Measurements from ENCODE around the gene TTC34. TPM values are rescaled to one million over a fixed set of nuclear protein-coding genes. Genes with fewer than 3 reads are reported as not detected.
"Not testable (repeated sequence)": the region's sequence is repeated elsewhere in the genome, so short reads cannot be mapped to it uniquely, and the experiment has no call there.

TTC34 gene
- total RNA-seq, 6 experiments from 2014 or later = 0.06 to 0.23 (median 0.18) TPM; not detected in 1

- DNase-seq (peak in 1 of 3 donors; percentile 31), ATAC-seq (peak in 1 of 4 donors; percentile 10)
- Histone ChIP-seq H3K27me3 (no peaks in the 10 kb centered on the region), H3K36me3 (no peaks in the 10 kb centered on the region), H3K4me3 (no peak overlapping the region), H3K9me3 (peaks cover 0 to 8% (median 0%) of the 10 kb centered on the region in 4 donors), H3K27ac (no peak overlapping the region), H3K4me1 (no peaks in the 10 kb centered on the region)
- intact Hi-C loops (cut with DNase I) = no loop called here
- TF ChIP-seq CTCF (IDR thresholded peaks at IDR 0.05) (no peak), POLR2A (IDR thresholded peaks at IDR 0.05) (no peak)
- WGBS (ENCODE audit: insufficient coverage, low coverage, low lambda C conversion rate, missing lambda C conversion rate) = no CpG with 5 or more reads among the region's 12 CpGs
Observed at GRCh38 chr1:2777424-2778219, 23.9 kb downstream of the TTC34 start.

DNA sequence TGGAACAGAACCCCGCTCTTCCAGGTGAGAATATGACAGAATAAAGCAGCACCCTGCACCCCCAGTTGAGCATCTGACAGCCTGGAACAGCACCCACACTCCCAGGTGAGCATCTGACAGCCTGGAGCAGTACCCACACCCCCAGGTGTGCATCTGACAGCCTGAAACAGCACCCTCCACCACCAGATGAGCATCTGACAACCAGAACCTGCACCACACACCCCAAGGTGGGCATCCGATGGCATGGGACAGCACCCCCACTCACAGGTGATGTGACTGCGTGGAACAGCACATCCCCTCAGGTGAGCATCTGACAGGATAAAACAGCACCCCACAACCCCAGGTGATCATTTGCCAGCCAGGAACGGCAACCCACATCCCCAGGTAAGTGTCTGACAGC, 26.2 kb downstream of the TTC34 start:
- intact Hi-C loops (cut with DNase I); H3K27me3 ChIP-seq; H3K4me1 ChIP-seq; H3K36me3 ChIP-seq; ATAC-seq; H3K9me3 ChIP-seq; H3K27ac ChIP-seq; H3K4me3 ChIP-seq: not testable (repeated sequence)
- WGBS (ENCODE audit: insufficient coverage, low coverage, low lambda C conversion rate, missing lambda C conversion rate) = 40% methylated on average over 1 of the region's 4 CpGs
- peak in 1 of 3 donors; percentile 34 for DNase-seq

DNA sequence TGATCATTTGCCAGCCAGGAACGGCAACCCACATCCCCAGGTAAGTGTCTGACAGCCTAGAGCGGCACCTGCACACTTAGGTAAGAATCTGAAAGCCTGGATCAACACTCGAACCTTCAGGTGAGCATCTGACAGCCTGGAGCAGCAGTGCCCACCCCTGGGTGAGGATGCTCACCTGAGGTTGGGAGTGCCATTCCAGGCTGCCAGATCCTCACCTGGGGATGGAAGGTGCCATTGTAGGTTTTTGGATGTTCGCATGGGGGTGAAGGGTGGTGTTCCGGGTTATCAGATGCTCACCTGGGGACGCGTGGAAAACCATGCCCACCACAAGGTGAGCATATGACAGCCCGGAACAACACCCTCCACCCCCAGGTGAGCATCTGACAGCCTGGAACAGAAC, 33.4 kb downstream of the TTC34 start:
- H3K36me3 ChIP-seq; intact Hi-C loops (cut with DNase I); H3K4me1 ChIP-seq; H3K9me3 ChIP-seq; H3K4me3 ChIP-seq; H3K27me3 ChIP-seq; H3K27ac ChIP-seq: not testable (repeated sequence)
- ATAC-seq (peak in 1 of 4 donors; percentile 24), DNase-seq (peak in 1 of 3 donors; percentile 2)
- 50% methylated on average over 1 of the region's 8 CpGs for WGBS (ENCODE audit: insufficient coverage, low coverage, low lambda C conversion rate, missing lambda C conversion rate)

DNA sequence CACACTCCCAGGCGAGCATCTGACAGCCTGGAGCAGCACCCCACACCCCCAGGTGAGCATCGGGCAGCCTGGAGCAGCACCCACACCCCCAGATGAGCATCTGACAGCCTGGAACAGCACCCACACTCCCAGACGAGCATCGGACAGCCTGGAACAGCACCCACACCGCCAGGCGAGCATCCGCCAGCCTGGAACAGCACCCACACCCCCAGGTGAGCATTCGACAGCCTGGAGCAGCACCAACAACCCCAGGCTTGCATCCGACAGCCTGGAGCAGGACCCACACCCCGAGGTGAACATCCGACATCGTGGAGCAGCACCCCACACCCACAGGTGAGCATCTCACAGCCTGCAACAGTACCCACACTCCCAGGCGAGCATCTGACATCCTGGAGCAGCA, 42.1 kb downstream of the TTC34 start:
- not testable (repeated sequence) for ATAC-seq, H3K27ac ChIP-seq
- peak in 1 of 3 donors; percentile 52 for DNase-seq

GRCh38 chr1:2757519-2757918, 44.0 kb downstream of the TTC34 start:
- H3K4me1 ChIP-seq; ATAC-seq; H3K9me3 ChIP-seq; H3K36me3 ChIP-seq; intact Hi-C loops (cut with DNase I); H3K27ac ChIP-seq; H3K27me3 ChIP-seq; H3K4me3 ChIP-seq: not testable (repeated sequence)
- peak in 1 of 3 donors; percentile 50 for DNase-seq
- WGBS (ENCODE audit: insufficient coverage, low coverage, low lambda C conversion rate, missing lambda C conversion rate) = 41% methylated on average over 7 of the region's 13 CpGs

More for the DNA sequence above, 42.1 kb downstream of the TTC34 start:
- H3K36me3 ChIP-seq; intact Hi-C loops (cut with DNase I); H3K4me3 ChIP-seq; H3K4me1 ChIP-seq; H3K27me3 ChIP-seq; H3K9me3 ChIP-seq: not testable (repeated sequence)
- WGBS (ENCODE audit: insufficient coverage, low coverage, low lambda C conversion rate, missing lambda C conversion rate) = 23% methylated on average over 6 of the region's 13 CpGs

- intact Hi-C loops (cut with DNase I); ATAC-seq; H3K9me3 ChIP-seq; H3K27ac ChIP-seq; H3K27me3 ChIP-seq; H3K4me1 ChIP-seq; H3K36me3 ChIP-seq; H3K4me3 ChIP-seq: not testable (repeated sequence)
- DNase-seq = peak in 1 of 3 donors; percentile 20
- no CpG with 5 or more reads among the region's 14 CpGs for WGBS (ENCODE audit: insufficient coverage, low coverage, low lambda C conversion rate, missing lambda C conversion rate)
Observed at GRCh38 chr1:2755426-2755825, 46.1 kb downstream of the TTC34 start.

- H3K9me3 ChIP-seq; H3K27ac ChIP-seq; H3K36me3 ChIP-seq; ATAC-seq; H3K4me1 ChIP-seq; H3K27me3 ChIP-seq; H3K4me3 ChIP-seq; intact Hi-C loops (cut with DNase I): not testable (repeated sequence)
- no CpG with 5 or more reads among the region's 10 CpGs for WGBS (ENCODE audit: insufficient coverage, low coverage, low lambda C conversion rate, missing lambda C conversion rate)
- DNase-seq = peak in 1 of 3 donors; percentile 26
Observed at GRCh38 chr1:2754597-2754996, 46.9 kb downstream of the TTC34 start.

DNA sequence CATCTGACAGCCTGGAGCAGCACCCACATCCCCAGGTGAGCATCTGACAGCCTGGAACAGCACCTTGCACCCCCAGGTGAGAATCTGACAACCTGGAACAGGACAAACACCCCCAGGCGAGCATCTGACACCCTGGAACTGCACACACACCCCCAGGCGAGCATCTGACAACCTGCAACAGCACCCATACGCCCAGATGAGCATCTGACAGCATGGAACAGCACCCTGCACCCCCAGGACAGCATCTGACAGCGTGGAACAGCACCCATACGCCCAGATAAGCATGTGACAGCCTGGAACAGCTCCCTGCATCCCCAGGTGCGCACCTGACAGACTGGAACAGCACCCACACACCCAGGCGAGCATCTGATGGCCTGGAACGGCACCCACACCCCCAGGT, 49.0 kb downstream of the TTC34 start:
- H3K9me3 ChIP-seq; H3K36me3 ChIP-seq; H3K27ac ChIP-seq; intact Hi-C loops (cut with DNase I); ATAC-seq; H3K4me1 ChIP-seq; H3K27me3 ChIP-seq; H3K4me3 ChIP-seq: not testable (repeated sequence)
- DNase-seq = peak in 1 of 3 donors; percentile 29
- 0% methylated on average over 2 of the region's 8 CpGs for WGBS (ENCODE audit: insufficient coverage, low coverage, low lambda C conversion rate, missing lambda C conversion rate)

DNA sequence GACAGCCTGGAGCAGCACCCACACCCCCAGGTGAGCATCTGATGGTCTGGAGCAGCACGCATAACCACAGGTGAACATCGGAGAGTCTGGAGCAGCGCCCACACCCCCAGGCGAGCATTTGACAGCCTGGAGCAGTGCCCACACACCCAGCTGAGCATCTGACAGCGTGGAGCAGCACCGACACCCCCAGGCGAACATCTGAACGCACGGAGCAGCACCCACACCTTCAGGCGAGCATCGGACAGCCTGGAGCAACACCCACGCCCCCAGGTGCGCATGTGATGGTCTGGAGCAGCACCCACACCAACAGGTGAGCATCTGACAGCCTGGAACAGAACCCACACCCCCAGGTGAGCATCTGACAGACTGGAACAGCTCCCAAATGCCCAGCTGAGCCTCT, 49.6 kb downstream of the TTC34 start:
- WGBS (ENCODE audit: insufficient coverage, low coverage, low lambda C conversion rate, missing lambda C conversion rate) = no CpG with 5 or more reads among the region's 13 CpGs
- DNase-seq = peak in 1 of 3 donors; percentile 22
- H3K4me1 ChIP-seq; H3K27me3 ChIP-seq; H3K4me3 ChIP-seq; intact Hi-C loops (cut with DNase I); H3K36me3 ChIP-seq; H3K27ac ChIP-seq; H3K9me3 ChIP-seq; ATAC-seq: not testable (repeated sequence)

GRCh38 chr1:2750766-2751730, 50.4 kb downstream of the TTC34 start:
- not testable (repeated sequence) for ATAC-seq

More at GRCh38 chr1:2750766-2751730, 50.4 kb downstream of the TTC34 start:
- H3K27ac ChIP-seq; H3K9me3 ChIP-seq; H3K27me3 ChIP-seq; H3K36me3 ChIP-seq; intact Hi-C loops (cut with DNase I); H3K4me3 ChIP-seq; H3K4me1 ChIP-seq: not testable (repeated sequence)
- WGBS (ENCODE audit: insufficient coverage, low coverage, low lambda C conversion rate, missing lambda C conversion rate) = 23% methylated on average over 3 of the region's 27 CpGs
- peak in 1 of 3 donors; percentile 22 for DNase-seq
